ACC112 (cell line): ENCODE measurements around the gene MN1.

ENCODE experiments used
- H2AFZ ChIP-seq: fragments of 200-600 bp; sonication (generic); one replicate; pipeline ENCODE4 v1.6.0; 2017; ENCODE audit warnings: antibody characterized with exemption, low read length; ENCODE audit not compliant: unreplicated experiment
- H3K27ac ChIP-seq: fragments of 200-600 bp; sonication (generic); 2 replicates; pipeline ENCODE4 v1.5.1; 2014; ENCODE audit warnings: low read depth, mild to moderate bottlenecking, antibody characterized with exemption, low read length, moderate library complexity
- H3K27me3 ChIP-seq: fragments of 200-600 bp; sonication (generic); 2 replicates; pipeline ENCODE4 v1.6.1; 2014; ENCODE audit warnings: mild to moderate bottlenecking, antibody characterized with exemption, low read length, moderate library complexity, mixed read lengths; ENCODE audit not compliant: insufficient read depth
- H3K36me3 ChIP-seq: fragments of 200-600 bp; sonication (generic); 2 replicates; pipeline ENCODE4 v1.6.1; 2016; ENCODE audit warnings: mild to moderate bottlenecking, antibody characterized with exemption, low read length, moderate library complexity, mixed read lengths; ENCODE audit not compliant: insufficient read depth
- H3K4me1 ChIP-seq: fragments of 200-600 bp; sonication (generic); one replicate; pipeline ENCODE4 v1.6.1; 2016; ENCODE audit warnings: low read length, mixed read lengths; ENCODE audit not compliant: insufficient read depth, unreplicated experiment, control insufficient read depth
- H3K4me3 ChIP-seq: fragments of 200-600 bp; sonication (generic); 2 replicates; pipeline ENCODE4 v1.5.1; 2014; ENCODE audit warnings: mild to moderate bottlenecking, low read depth, low read length
- H3K79me2 ChIP-seq: fragments of 200-600 bp; sonication (generic); one replicate; pipeline ENCODE4 v1.6.0; 2016; ENCODE audit warnings: low read length; ENCODE audit not compliant: control insufficient read depth, unreplicated experiment, insufficient read depth

Gene MN1

GRCh38 chr22:27769012-27769411, 32.5 kb downstream of the MN1 start:
- Histone ChIP-seq H3K4me3 (no peak overlapping the region), H3K27me3 (no peaks in the 10 kb centered on the region), H2AFZ (no peak overlapping the region), H3K79me2 (no peaks in the 10 kb centered on the region), H3K36me3 (no peaks in the 10 kb centered on the region), H3K4me1 (no peaks in the 10 kb centered on the region), H3K27ac (no peak overlapping the region)

- Histone ChIP-seq H3K4me1 (no peaks in the 10 kb centered on the region), H3K79me2 (no peaks in the 10 kb centered on the region), H3K4me3 (no peak overlapping the region), H3K36me3 (no peaks in the 10 kb centered on the region), H2AFZ (no peak overlapping the region), H3K27me3 (no peaks in the 10 kb centered on the region), H3K27ac (no peak overlapping the region)
Measured at GRCh38 chr22:27768027-27768653, 33.4 kb downstream of the MN1 start.

- Histone ChIP-seq H3K27me3 (no peaks in the 10 kb centered on the region), H2AFZ (no peak overlapping the region), H3K27ac (no peak overlapping the region), H3K4me3 (no peak overlapping the region), H3K36me3 (no peaks in the 10 kb centered on the region), H3K4me1 (no peaks in the 10 kb centered on the region), H3K79me2 (no peaks in the 10 kb centered on the region)
Measured at GRCh38 chr22:27766679-27767078, 34.9 kb downstream of the MN1 start.

- H3K4me3 ChIP-seq = no peak overlapping the region
- no peaks in the 10 kb centered on the region for H3K27me3 ChIP-seq
- no peak overlapping the region for H3K27ac ChIP-seq
- no peaks in the 10 kb centered on the region for H3K79me2 ChIP-seq
- H3K36me3 ChIP-seq = no peaks in the 10 kb centered on the region
- H3K4me1 ChIP-seq = no peaks in the 10 kb centered on the region
- no peak overlapping the region for H2AFZ ChIP-seq
Measured at GRCh38 chr22:27765706-27766291, 35.8 kb downstream of the MN1 start.

- Histone ChIP-seq H3K36me3 (no peaks in the 10 kb centered on the region), H3K79me2 (no peaks in the 10 kb centered on the region), H3K27ac (no peak overlapping the region), H3K4me3 (no peak overlapping the region), H3K27me3 (no peaks in the 10 kb centered on the region), H2AFZ (no peak overlapping the region), H3K4me1 (no peaks in the 10 kb centered on the region)
Measured at GRCh38 chr22:27764722-27765236, 36.8 kb downstream of the MN1 start.

- no peak overlapping the region for H3K27ac ChIP-seq
- no peak overlapping the region for H2AFZ ChIP-seq
- no peak overlapping the region for H3K4me3 ChIP-seq
- H3K36me3 ChIP-seq = no peaks in the 10 kb centered on the region
- H3K79me2 ChIP-seq = no peaks in the 10 kb centered on the region
- H3K4me1 ChIP-seq = no peaks in the 10 kb centered on the region
- H3K27me3 ChIP-seq = no peaks in the 10 kb centered on the region
Measured at GRCh38 chr22:27761665-27762064, 39.9 kb downstream of the MN1 start.

- H3K27me3 ChIP-seq = no peaks in the 10 kb centered on the region
- no peak overlapping the region for H2AFZ ChIP-seq
- H3K36me3 ChIP-seq = no peaks in the 10 kb centered on the region
- no peaks in the 10 kb centered on the region for H3K79me2 ChIP-seq
- no peak overlapping the region for H3K4me3 ChIP-seq
- no peak overlapping the region for H3K27ac ChIP-seq
- no peaks in the 10 kb centered on the region for H3K4me1 ChIP-seq
Measured at GRCh38 chr22:27761000-27761399, 40.6 kb downstream of the MN1 start.

- Histone ChIP-seq H3K27me3 (no peaks in the 10 kb centered on the region), H2AFZ (no peak overlapping the region), H3K4me1 (no peaks in the 10 kb centered on the region), H3K36me3 (no peaks in the 10 kb centered on the region), H3K4me3 (no peak overlapping the region), H3K27ac (no peak overlapping the region), H3K79me2 (no peaks in the 10 kb centered on the region)
Measured at GRCh38 chr22:27760474-27760873, 41.1 kb downstream of the MN1 start.

- H3K27ac ChIP-seq = no peak overlapping the region
Measured at GRCh38 chr22:27757928-27758525, 43.5 kb downstream of the MN1 start.

GRCh38 chr22:27756212-27756660, 45.3 kb downstream of the MN1 start:
- Histone ChIP-seq H2AFZ (no peak overlapping the region), H3K27ac (no peak overlapping the region), H3K79me2 (no peaks in the 10 kb centered on the region), H3K27me3 (no peaks in the 10 kb centered on the region), H3K36me3 (no peaks in the 10 kb centered on the region), H3K4me3 (no peak overlapping the region), H3K4me1 (peaks cover 19% of the 10 kb centered on the region)

More at GRCh38 chr22:27757928-27758525, 43.5 kb downstream of the MN1 start:
- no peaks in the 10 kb centered on the region for H3K27me3 ChIP-seq
- no peak overlapping the region for H2AFZ ChIP-seq
- H3K79me2 ChIP-seq = no peaks in the 10 kb centered on the region
- peaks cover 8% of the 10 kb centered on the region for H3K4me1 ChIP-seq
- no peaks in the 10 kb centered on the region for H3K36me3 ChIP-seq
- no peak overlapping the region for H3K4me3 ChIP-seq
